Fibroblast of skin of right biceps (primary cell): ENCODE measurements around the gene VGLL1.

Experiments
- DNase-seq: peaks from one replicate; pipeline ENCODE4 v3.0.0-alpha.2; 2013

Gene VGLL1

GRCh38 chrX:136531951-136532350 is at the start of gene VGLL1:
VGLL1 (plus strand) TSS chrX:136532215; CDS start chrX:136536021, 3,806 bp downstream.
- DNase-seq: no peak

GRCh38 chrX:136487647-136488046 is 44.4 kb upstream of the VGLL1 start, which contains the start of gene BRS3:
BRS3 (plus strand) TSS chrX:136487947; CDS start chrX:136488115, 168 bp downstream.
- no peak for DNase-seq

GRCh38 chrX:136488706-136489105 is 43.3 kb upstream of the VGLL1 start:
- DNase-seq: no peak

- no peak for DNase-seq
Measured at GRCh38 chrX:136491832-136492231, 40.2 kb upstream of the VGLL1 start.

GRCh38 chrX:136493011-136493410 is 39.0 kb upstream of the VGLL1 start:
- no peak for DNase-seq

- no peak for DNase-seq
Measured at GRCh38 chrX:136495043-136495442, 37.0 kb upstream of the VGLL1 start.

GRCh38 chrX:136496186-136496763 is 35.7 kb upstream of the VGLL1 start:
- no peak for DNase-seq

GRCh38 chrX:136496764-136497555 is 35.1 kb upstream of the VGLL1 start:
- peak; percentile 88 for DNase-seq

GRCh38 chrX:136497556-136498052 is 34.4 kb upstream of the VGLL1 start, which contains the start of gene HTATSF1:
HTATSF1 (plus strand) TSS chrX:136497592; CDS start chrX:136497685, 93 bp downstream.
- DNase-seq: no peak

- no peak for DNase-seq
Measured at GRCh38 chrX:136519069-136519468, 12.9 kb upstream of the VGLL1 start.

GRCh38 chrX:136523770-136524169 is 8.2 kb upstream of the VGLL1 start:
- no peak for DNase-seq

- DNase-seq: peak; percentile 81
Measured at GRCh38 chrX:136525738-136526606, 6.0 kb upstream of the VGLL1 start.

- no peak for DNase-seq
Measured at GRCh38 chrX:136528645-136529315, 3.2 kb upstream of the VGLL1 start.

GRCh38 chrX:136529795-136530194 is 2.2 kb upstream of the VGLL1 start:
- DNase-seq: no peak

GRCh38 chrX:136534131-136534530 is 2.1 kb downstream of the VGLL1 start:
- DNase-seq: no peak

- no peak for DNase-seq
Measured at GRCh38 chrX:136538811-136539210, 6.8 kb downstream of the VGLL1 start.

- DNase-seq: no peak
Measured at GRCh38 chrX:136540226-136540625, 8.2 kb downstream of the VGLL1 start.

GRCh38 chrX:136541294-136541693 is 9.3 kb downstream of the VGLL1 start:
- DNase-seq: no peak

- DNase-seq: no peak
Measured at GRCh38 chrX:136542281-136542680, 10.3 kb downstream of the VGLL1 start.

- no peak for DNase-seq
Measured at GRCh38 chrX:136546371-136546781, 14.4 kb downstream of the VGLL1 start.

- no peak for DNase-seq
Measured at GRCh38 chrX:136549226-136549625, 17.2 kb downstream of the VGLL1 start.

- DNase-seq: no peak
Measured at GRCh38 chrX:136551410-136551809, 19.4 kb downstream of the VGLL1 start.

- no peak for DNase-seq
Measured at GRCh38 chrX:136555694-136556093, 23.7 kb downstream of the VGLL1 start.
